22Rv1 (cell line): ENCODE results near the gene SEC14L2.

ENCODE experiments used
- H3K27ac ChIP-seq: fragments of 450-650 bp; 2 replicates; pipeline ENCODE4 v1.5.1; 2017
- ZFX ChIP-seq: fragments of 450-650 bp; IDR thresholded peaks from 2 replicates; pipeline ENCODE4 v1.6.1; 2017; ENCODE audit warnings: antibody characterized with exemption, borderline replicate concordance
- TF ChIP-seq, protein P1 (sequence below): fragments of 450-650 bp; IDR thresholded peaks from 2 replicates; pipeline ENCODE4 v1.5.1; 2017; ENCODE audit warnings: mild to moderate bottlenecking

SEC14L2 gene

DNA sequence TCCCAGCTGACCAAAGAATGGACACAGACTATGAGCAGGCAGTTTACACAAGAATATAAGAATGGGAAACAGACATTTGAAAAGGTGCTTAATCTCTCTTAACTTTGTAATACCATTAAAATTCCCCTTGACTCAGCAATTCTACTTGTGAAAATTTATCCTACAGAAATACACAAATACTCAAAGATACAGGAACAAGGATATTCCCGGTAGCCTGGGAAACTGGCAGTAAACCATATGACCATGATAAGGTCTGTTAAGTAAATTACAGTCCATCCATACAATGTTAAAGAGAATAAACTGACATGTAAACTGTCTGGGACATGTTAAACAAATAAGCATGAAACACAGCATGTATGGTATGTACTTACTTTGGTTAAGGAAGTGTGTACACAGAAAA lies 20.0 kb downstream of the SEC14L2 start:
- TF ChIP-seq, protein P1, sequence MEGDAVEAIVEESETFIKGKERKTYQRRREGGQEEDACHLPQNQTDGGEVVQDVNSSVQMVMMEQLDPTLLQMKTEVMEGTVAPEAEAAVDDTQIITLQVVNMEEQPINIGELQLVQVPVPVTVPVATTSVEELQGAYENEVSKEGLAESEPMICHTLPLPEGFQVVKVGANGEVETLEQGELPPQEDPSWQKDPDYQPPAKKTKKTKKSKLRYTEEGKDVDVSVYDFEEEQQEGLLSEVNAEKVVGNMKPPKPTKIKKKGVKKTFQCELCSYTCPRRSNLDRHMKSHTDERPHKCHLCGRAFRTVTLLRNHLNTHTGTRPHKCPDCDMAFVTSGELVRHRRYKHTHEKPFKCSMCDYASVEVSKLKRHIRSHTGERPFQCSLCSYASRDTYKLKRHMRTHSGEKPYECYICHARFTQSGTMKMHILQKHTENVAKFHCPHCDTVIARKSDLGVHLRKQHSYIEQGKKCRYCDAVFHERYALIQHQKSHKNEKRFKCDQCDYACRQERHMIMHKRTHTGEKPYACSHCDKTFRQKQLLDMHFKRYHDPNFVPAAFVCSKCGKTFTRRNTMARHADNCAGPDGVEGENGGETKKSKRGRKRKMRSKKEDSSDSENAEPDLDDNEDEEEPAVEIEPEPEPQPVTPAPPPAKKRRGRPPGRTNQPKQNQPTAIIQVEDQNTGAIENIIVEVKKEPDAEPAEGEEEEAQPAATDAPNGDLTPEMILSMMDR, result no peak
- TF ChIP-seq ZFX, result no peak
- H3K27ac ChIP-seq, result no peak overlapping the region

- TF ChIP-seq, protein P1, result no peak
- TF ChIP-seq ZFX, result no peak
- peak overlapping the region; percentile 98 for H3K27ac ChIP-seq
Observed at GRCh38 chr22:30420347-30421125, 23.7 kb downstream of the SEC14L2 start.

- peak overlapping the region; percentile 98 for H3K27ac ChIP-seq
- TF ChIP-seq, protein P1, result no peak
- TF ChIP-seq ZFX, result no peak
Observed at GRCh38 chr22:30421695-30422480, 25.1 kb downstream of the SEC14L2 start.

- TF ChIP-seq, protein P1, result no peak
- no peak for TF ChIP-seq ZFX
Observed at GRCh38 chr22:30422481-30423300, 25.9 kb downstream of the SEC14L2 start.

DNA sequence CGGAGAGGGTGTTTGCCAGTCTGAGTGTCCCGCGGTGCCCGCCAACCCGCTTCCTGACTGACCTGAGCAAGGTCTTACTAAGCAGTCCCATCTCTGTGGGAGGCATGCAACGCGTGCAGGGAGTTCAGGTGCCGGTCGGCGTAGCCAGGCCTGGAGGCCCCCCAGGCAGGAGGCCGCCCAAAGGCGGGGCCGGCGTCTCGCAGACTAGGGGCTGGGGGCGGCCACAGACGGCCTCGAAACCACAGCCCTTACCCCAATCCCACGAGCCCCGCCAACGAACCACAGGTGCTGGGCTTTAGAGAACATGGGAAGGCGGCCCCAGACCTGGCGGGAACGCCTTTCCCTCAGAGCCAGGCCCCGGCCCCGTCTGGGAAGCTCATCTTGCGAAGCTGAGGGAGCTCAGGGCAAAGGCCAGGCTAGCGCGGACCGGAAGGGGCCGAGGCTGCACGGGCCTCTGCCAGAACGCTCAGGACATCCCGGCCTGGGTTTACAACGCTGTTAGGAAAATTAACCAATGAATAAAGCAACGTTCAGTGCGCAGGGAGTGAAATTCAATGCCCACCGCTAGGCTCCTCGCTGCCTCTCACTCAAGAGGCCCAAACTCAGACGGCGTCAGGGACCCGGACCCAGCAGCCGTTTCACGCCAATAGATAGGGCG lies 26.6 kb downstream of the SEC14L2 start:
- TF ChIP-seq ZFX, result no peak
- TF ChIP-seq, protein P1, result no peak
- peak overlapping the region; percentile 98 for H3K27ac ChIP-seq

More at GRCh38 chr22:30422481-30423300, 25.9 kb downstream of the SEC14L2 start:
- H3K27ac ChIP-seq, result peak overlapping the region; percentile 98

DNA sequence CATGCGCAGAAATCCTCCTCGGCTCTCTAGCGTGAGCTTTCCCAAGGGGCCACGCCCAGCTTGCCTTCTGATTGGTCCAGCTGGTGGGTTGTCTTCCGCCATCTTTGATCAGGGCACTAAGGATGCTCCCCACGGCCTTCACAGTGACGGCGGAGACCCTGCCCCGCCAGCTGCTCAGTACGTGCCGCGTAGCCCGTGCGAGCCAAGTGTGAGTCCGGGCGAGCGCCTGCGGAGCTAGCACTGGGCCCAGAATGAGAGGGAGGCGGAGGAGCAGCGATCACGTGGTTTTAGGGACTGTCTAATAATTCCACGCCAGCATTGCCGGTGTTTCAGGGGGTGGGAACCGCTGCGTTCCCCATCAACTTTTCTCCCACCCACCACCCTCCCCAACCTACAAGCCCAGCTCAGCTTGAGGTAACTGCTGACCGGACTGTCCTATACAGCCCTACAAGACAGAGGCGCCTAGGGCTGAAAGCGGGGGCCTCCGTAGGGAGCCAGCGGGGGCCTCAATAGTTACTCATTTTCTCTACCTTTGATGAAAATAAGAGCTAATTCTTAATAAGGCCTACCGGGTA lies 27.2 kb downstream of the SEC14L2 start:
- TF ChIP-seq, protein P1, result no peak
- TF ChIP-seq ZFX, result no peak
- peak overlapping the region; percentile 98 for H3K27ac ChIP-seq
